Measurements from ENCODE around the gene GUCA1A. TPM values are rescaled to one million over a fixed set of nuclear protein-coding genes. Genes with fewer than 3 reads are reported as not detected.

Gene GUCA1A
- total and polyA plus RNA-seq, 2 of the 4 experiments (the other 2 are of a cell fraction) = 0.18 to 0.32 TPM

GRCh38 chr6:42224222-42225028 lies 51.3 kb downstream of the GUCA1A start (continued):
- TF ChIP-seq BHLHE40 (IDR thresholded peaks at IDR 0.05; ENCODE audit: low read depth, low read length) (peak; percentile 27; the same call in 1 of the 2 replicates), CHD1 (IDR thresholded peaks at IDR 0.05; ENCODE audit: low read depth, low read length) (no peak), NFE2L2 (IDR thresholded peaks at IDR 0.05; ENCODE audit: low read depth, low read length) (no peak), POLR2A (IDR thresholded peaks at IDR 0.05; ENCODE audit: low read depth, low read length) (no peak)

DNA sequence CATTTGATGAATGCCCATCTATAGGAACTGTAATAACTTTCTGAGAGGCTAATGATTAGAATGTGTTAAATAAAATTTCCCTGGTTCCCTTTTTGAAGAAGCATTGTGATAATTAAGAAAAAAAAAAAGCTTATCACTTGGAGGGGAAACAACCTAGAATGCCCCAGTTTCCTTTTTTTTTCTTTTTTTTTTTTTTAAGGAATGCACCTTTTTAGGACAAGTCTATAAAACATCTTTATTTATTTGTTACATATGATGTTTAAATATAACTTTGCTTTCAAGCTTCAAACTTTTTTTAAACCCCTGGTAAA lies 51.8 kb downstream of the GUCA1A start:
- no peak overlapping the region for H2AK9ac ChIP-seq (replicated peaks; ENCODE audit: low read depth, low read length, poor library complexity)
- H2BK5ac ChIP-seq (ENCODE audit: low read depth, low read length, poor library complexity, severe bottlenecking) = peak overlapping the region; percentile 90
- no peak overlapping the region for H2AFZ ChIP-seq (replicated peaks; ENCODE audit: low read length, poor library complexity)
- H4K5ac ChIP-seq (ENCODE audit: low read depth, low read length) = peak overlapping the region; percentile 47; the same call in 1 of the 2 replicates
- no TSS peak for BruUV-seq (replicated peaks)
- DNase-seq (no peak), ATAC-seq (ENCODE audit: low read depth) (no peak)
- intact Hi-C loops (cut with micrococcal nuclease) (loop anchor here (10.0 kb wide), 1 partner anchor 110 kb away; no protein-coding TSS in a partner anchor), dilution Hi-C loops (cut with HindIII; ENCODE audit: low sequenced_read_pairs, unreplicated experiment) (no loop called here), in situ Hi-C loops (cut with MboI; ENCODE audit: low sequenced_read_pairs) (no loop called here)
- no peak overlapping the region for H3K4me3 ChIP-seq (ENCODE audit: insufficient read depth, low read depth, low read length)
- H3K9me1 ChIP-seq (ENCODE audit: insufficient read depth, low read length) = peaks cover 26% of the 10 kb centered on the region
- no peak overlapping the region for H3K18ac ChIP-seq (ENCODE audit: low read depth, low read length)
- H2BK20ac ChIP-seq (ENCODE audit: low read depth, low read length) = no peak overlapping the region
- ChIA-PET POLR2A (ENCODE audit: unreplicated experiment) (no interaction called here), CTCF (interaction anchor here (0.6 kb wide), 2 partner anchors 9 to 46 kb away, joined by 3 read pairs; no protein-coding TSS in a partner anchor)
- H3K56ac ChIP-seq (ENCODE audit: extremely low read depth, insufficient read depth, low read length) = no peak overlapping the region
- H3K36me3 ChIP-seq (ENCODE audit: control insufficient read depth, insufficient read depth, low read length) = peaks cover 13% of the 10 kb centered on the region
- H4K91ac ChIP-seq (ENCODE audit: insufficient read depth, low read depth, low read length) = no peak overlapping the region
- no peaks in the 10 kb centered on the region for H4K20me1 ChIP-seq (ENCODE audit: insufficient read depth, low read length)
- peak overlapping the region; percentile 96; the same call in 1 of the 2 replicates for H3K4me2 ChIP-seq (ENCODE audit: low read depth, low read length)
- no peak overlapping the region for H3K23ac ChIP-seq (ENCODE audit: low read depth, low read length)
- H3K79me1 ChIP-seq (ENCODE audit: low read depth in 1 of 2, low read length in 2 of 2) = peaks cover 3 to 21% of the 10 kb centered on the region in 2 experiments; a peak in 2 of 4 replicates
- H3K14ac ChIP-seq (replicated peaks; ENCODE audit: low read depth, low read length) = no peak overlapping the region
- H3K9ac ChIP-seq (ENCODE audit: low read depth, low read length) = no peak overlapping the region
- H4K8ac ChIP-seq (ENCODE audit: low read depth in 2 of 2, low read length in 2 of 2) = peak overlapping the region in 1 of 2 experiments; percentile 35; a peak in 1 of 4 replicates
- H3K4me1 ChIP-seq (ENCODE audit: control insufficient read depth, insufficient read depth, low read length) = peaks cover 15% of the 10 kb centered on the region
- H3K27ac ChIP-seq (ENCODE audit: insufficient read depth, low read length) = no peak overlapping the region
- no peak overlapping the region for H2BK15ac ChIP-seq (ENCODE audit: low read depth, low read length)
- no peaks in the 10 kb centered on the region for H3K9me3 ChIP-seq (ENCODE audit: control insufficient read depth, insufficient read depth, low read length)
- no peak overlapping the region; the same call in 1 of the 2 replicates for H3K4ac ChIP-seq (ENCODE audit: low read depth, low read length)
- H2AK5ac ChIP-seq (ENCODE audit: low read depth, low read length) = no peak overlapping the region
- H2BK120ac ChIP-seq (ENCODE audit: low read depth, low read length) = peak overlapping the region; percentile 43; the same call in 1 of the 2 replicates
- no peaks in the 10 kb centered on the region for H3K27me3 ChIP-seq (ENCODE audit: control insufficient read depth, insufficient read depth, low read length)
- TF ChIP-seq USF2 (IDR thresholded peaks at IDR 0.05; ENCODE audit: low read depth, low read length) (no peak), SMC3 (IDR thresholded peaks at IDR 0.05; ENCODE audit: low read depth, low read length) (no peak), RFX5 (IDR thresholded peaks at IDR 0.05; ENCODE audit: low read depth, low read length) (no peak), MAFK (IDR thresholded peaks at IDR 0.05; ENCODE audit: low read depth, low read length) (no peak), CEBPB (IDR thresholded peaks at IDR 0.05; ENCODE audit: low read depth, low read length) (no peak), MAZ (IDR thresholded peaks at IDR 0.05; ENCODE audit: borderline replicate concordance, low read depth, low read length) (no peak), MXI1 (IDR thresholded peaks at IDR 0.05; ENCODE audit: borderline replicate concordance, low read depth, low read length) (no peak), FOS (IDR thresholded peaks at IDR 0.05; ENCODE audit: low read depth, low read length) (no peak), CHD1 (IDR thresholded peaks at IDR 0.05; ENCODE audit: low read depth, low read length) (no peak)
- TF ChIP-seq, protein P1, sequence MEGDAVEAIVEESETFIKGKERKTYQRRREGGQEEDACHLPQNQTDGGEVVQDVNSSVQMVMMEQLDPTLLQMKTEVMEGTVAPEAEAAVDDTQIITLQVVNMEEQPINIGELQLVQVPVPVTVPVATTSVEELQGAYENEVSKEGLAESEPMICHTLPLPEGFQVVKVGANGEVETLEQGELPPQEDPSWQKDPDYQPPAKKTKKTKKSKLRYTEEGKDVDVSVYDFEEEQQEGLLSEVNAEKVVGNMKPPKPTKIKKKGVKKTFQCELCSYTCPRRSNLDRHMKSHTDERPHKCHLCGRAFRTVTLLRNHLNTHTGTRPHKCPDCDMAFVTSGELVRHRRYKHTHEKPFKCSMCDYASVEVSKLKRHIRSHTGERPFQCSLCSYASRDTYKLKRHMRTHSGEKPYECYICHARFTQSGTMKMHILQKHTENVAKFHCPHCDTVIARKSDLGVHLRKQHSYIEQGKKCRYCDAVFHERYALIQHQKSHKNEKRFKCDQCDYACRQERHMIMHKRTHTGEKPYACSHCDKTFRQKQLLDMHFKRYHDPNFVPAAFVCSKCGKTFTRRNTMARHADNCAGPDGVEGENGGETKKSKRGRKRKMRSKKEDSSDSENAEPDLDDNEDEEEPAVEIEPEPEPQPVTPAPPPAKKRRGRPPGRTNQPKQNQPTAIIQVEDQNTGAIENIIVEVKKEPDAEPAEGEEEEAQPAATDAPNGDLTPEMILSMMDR (conservative IDR thresholded peaks at IDR 0.05; ENCODE audit: low read depth, low read length) = no peak

Data from IMR-90 (cell line).